Measurements from ENCODE around the gene MAT2A. TPM values are rescaled to one million over a fixed set of nuclear protein-coding genes. Genes with fewer than 3 reads are reported as not detected.
A peak's percentile ranks its signal among the peaks of the same experiment; 100 is the strongest.

Gene MAT2A
- total and polyA plus RNA-seq, 2 donors (not counting 1 experiment from before 2014, with no cell fraction given), result 133 to 177 TPM

DNA sequence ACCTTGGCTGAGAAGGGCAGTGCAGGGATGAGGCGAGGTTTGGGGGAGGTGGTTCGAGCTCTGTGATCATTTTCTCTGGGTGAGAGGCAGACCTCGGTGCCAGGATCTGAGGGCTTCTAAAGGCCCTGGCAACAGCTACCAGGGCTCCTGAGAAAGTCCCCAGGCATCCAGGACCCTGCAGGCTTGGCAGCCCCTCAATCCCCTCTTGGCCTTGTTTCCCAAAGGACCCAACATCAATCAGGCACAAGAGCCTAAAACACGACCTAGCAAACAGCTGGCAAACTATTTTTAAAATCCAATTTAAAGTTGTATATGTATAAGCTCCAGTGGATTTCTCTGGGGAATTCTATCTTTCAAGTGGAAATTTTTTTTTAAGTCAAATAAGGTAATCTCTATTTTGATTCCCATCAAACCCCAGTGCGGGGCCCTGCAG, 15.0 kb upstream of the MAT2A start:
- peak overlapping the region; percentile 17 for H2AFZ ChIP-seq (ENCODE audit: insufficient read depth, low read depth, low read length, poor library complexity, severe bottlenecking)
- ATAC-seq (ENCODE audit: low read depth), result no peak
- H3K27ac Mint-ChIP-seq, result no peak overlapping the region

More for the DNA sequence above, 15.0 kb upstream of the MAT2A start:
- Mint-ChIP-seq H3K27me3 (peaks cover 14% of the 10 kb centered on the region), H3K4me1 (peaks cover 1% of the 10 kb centered on the region), H3K4me3 (no peak overlapping the region), H3K9me3 (ENCODE audit: insufficient read depth) (no peaks in the 10 kb centered on the region)
- no peak overlapping the region for H3K27ac ChIP-seq (ENCODE audit: low read length in 2 of 2)
- intact Hi-C loops (cut with micrococcal nuclease), result no loop called here
- ChIA-PET CTCF (no interaction called here), POLR2A (no interaction called here)
- peaks cover 3 to 7% of the 10 kb centered on the region in 2 donors for H3K4me1 ChIP-seq (ENCODE audit: control insufficient read depth in 2 of 2, insufficient read depth in 2 of 2, low read length in 2 of 2)
- no peak overlapping the region for H3K4me3 ChIP-seq (ENCODE audit: control extremely low read depth in 1 of 5, extremely low read depth in 1 of 5, insufficient read depth in 1 of 5, low read depth in 2 of 5, low read length in 4 of 5)
- no peak overlapping the region for H3K4me2 ChIP-seq (replicated peaks; ENCODE audit: low read depth, low read length, poor library complexity, severe bottlenecking)
- TF ChIP-seq CTCF (IDR thresholded peaks at IDR 0.05) (no peak), EZH2 (IDR thresholded peaks at IDR 0.05; ENCODE audit: borderline replicate concordance, insufficient read depth, low read depth, low read length, poor library complexity, severe bottlenecking) (no peak)
- no peaks in the 10 kb centered on the region for H3K79me2 ChIP-seq (ENCODE audit: control insufficient read depth, insufficient read depth, low read length)
- no peaks in the 10 kb centered on the region for H4K20me1 ChIP-seq (ENCODE audit: control insufficient read depth, insufficient read depth, low read length, poor library complexity, severe bottlenecking)
- DNase-seq, result no peak
- no peaks in the 10 kb centered on the region for H3K36me3 ChIP-seq (replicated peaks in 1 of 2; ENCODE audit: control extremely low read depth in 1 of 2, control insufficient read depth in 1 of 2, extremely low read depth in 1 of 2, insufficient read depth in 2 of 2, low read length in 1 of 2)
- no peak overlapping the region for H3K9ac ChIP-seq (ENCODE audit: low read length)
- WGBS (ENCODE audit: insufficient coverage), result 68% methylated on average over 3 of the region's 5 CpGs
- H3K9me3 ChIP-seq (ENCODE audit: control extremely low read depth in 1 of 3, control insufficient read depth in 2 of 3, insufficient read depth in 1 of 3, low read length in 2 of 3), result no peaks in the 10 kb centered on the region
- H3K27me3 ChIP-seq (replicated peaks in 1 of 4; ENCODE audit: control extremely low read depth in 1 of 4, control insufficient read depth in 3 of 4, insufficient read depth in 4 of 4, low read length in 3 of 4), result peaks cover 0 to 3% (median 0%) of the 10 kb centered on the region in 4 experiments

All from B cell (primary cell).